Measurements from ENCODE around the gene GOLPH3L. TPM values are rescaled to one million over a fixed set of nuclear protein-coding genes. Genes with fewer than 3 reads are reported as not detected.

GOLPH3L gene
- total RNA-seq, 1 donor from 2014 or later, result 30.9 TPM

- no peaks in the 10 kb centered on the region for H3K9me3 Mint-ChIP-seq
- peaks cover 42% of the 10 kb centered on the region for H3K36me3 Mint-ChIP-seq
- no peak for TF ChIP-seq CTCF (conservative IDR thresholded peaks at IDR 0.05)
- H3K27ac Mint-ChIP-seq, result peak overlapping the region; percentile 84
- no peaks in the 10 kb centered on the region for H3K27me3 Mint-ChIP-seq
- peak overlapping the region; percentile 20 for H3K4me3 Mint-ChIP-seq
- no peak for DNase-seq (ENCODE audit: extremely low spot score, unreplicated experiment)
- peaks cover 18% of the 10 kb centered on the region for H3K4me1 Mint-ChIP-seq (ENCODE audit: unreplicated experiment)
These were observed 74.5 kb downstream of the GOLPH3L start for GRCh38 chr1:150622303-150622975.

DNA sequence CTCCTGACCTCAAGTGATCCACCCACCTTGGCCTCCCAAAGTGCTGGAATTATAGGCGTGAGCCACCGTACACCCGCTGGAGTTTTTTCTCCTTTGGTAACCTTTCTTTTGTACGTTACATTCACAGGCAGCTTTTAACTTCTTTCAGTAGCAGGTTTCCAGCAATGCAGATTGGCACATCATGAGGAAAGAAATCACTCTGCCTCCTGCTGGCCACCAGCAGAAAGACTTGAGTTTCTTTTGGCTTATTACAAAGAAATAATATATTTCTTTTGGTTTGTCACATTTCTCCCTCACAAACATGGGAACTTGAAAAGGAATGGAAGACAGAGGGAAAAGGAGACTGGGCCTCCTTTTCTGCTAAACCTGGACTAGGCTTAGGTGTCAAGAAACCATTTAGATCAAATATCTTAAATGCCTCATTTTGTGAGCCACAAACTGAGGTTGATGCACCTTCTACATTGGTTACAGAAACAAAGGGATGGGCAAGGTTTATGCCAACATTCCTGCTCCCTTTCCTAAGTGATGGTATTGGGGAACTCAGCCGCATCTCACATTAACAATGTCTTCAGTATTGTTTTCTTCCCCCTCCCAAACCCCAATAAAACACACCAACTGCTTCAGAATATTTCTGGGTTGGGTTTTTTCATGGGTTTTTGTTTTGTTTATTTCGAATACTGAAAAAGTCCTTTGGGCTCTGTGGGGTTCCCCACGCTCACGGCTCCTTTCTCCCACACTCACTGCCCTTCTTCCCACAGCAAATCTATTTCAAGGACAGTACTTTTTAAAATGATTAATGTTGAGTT lies 75.3 kb downstream of the GOLPH3L start:
- peak overlapping the region; percentile 84 for H3K27ac Mint-ChIP-seq
- H3K36me3 Mint-ChIP-seq, result peaks cover 47% of the 10 kb centered on the region
- H3K9me3 Mint-ChIP-seq, result no peaks in the 10 kb centered on the region
- no peak for DNase-seq (ENCODE audit: extremely low spot score, unreplicated experiment)
- no peaks in the 10 kb centered on the region for H3K27me3 Mint-ChIP-seq
- no peak overlapping the region for H3K4me3 Mint-ChIP-seq
- TF ChIP-seq CTCF (conservative IDR thresholded peaks at IDR 0.05), result peak; percentile 81
- H3K4me1 Mint-ChIP-seq (ENCODE audit: unreplicated experiment), result peaks cover 18% of the 10 kb centered on the region

- peaks cover 49% of the 10 kb centered on the region for H3K36me3 Mint-ChIP-seq
- H3K9me3 Mint-ChIP-seq, result no peaks in the 10 kb centered on the region
- H3K27me3 Mint-ChIP-seq, result no peaks in the 10 kb centered on the region
- DNase-seq (ENCODE audit: extremely low spot score, unreplicated experiment), result no peak
- peaks cover 14% of the 10 kb centered on the region for H3K4me1 Mint-ChIP-seq (ENCODE audit: unreplicated experiment)
- H3K27ac Mint-ChIP-seq, result no peak overlapping the region
- TF ChIP-seq CTCF (conservative IDR thresholded peaks at IDR 0.05), result no peak
- no peak overlapping the region for H3K4me3 Mint-ChIP-seq
These were observed 76.0 kb downstream of the GOLPH3L start for GRCh38 chr1:150620919-150621318.

DNA sequence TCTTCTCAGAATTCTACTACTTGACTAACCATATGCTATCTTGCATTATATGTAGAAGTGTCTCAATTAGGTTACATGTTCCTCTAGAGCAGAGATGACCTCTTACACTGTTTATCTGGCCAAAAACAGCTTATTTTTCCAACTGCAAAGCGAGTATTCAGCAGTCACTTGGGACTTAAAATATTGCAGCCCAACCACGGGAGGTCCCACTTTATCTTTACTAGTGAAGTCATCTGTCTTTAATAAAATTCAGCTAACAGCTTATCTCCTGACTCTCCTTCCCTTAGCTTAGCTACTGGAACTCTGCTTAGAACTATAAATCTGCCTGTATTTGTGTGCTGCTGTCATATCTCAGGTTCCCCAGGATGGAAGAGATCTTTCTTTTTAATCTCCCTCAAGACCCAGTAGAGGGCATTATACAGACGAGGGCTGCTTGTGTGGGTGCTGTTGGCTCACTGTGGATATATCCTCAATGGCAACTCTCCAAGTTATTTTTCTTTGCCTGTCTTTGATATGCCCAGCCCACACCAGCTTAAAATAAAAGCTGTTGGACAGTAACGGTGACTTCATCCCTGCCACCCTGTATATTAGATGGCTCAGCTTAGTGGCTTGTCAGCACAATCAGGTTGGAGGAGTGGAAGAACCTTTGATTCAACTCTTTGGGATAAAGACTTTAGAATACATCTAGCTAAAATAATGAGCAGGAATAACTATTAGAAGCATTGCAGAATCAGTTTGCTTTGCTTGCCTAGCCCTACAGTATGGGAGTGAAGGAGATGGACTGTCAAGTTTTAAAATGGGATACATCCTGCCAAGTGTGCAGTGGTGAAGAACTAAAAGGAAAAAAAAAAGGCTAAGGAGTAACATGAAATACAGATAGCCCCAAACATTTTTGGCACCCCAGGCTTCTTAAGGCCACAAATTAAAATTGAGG lies 77.1 kb downstream of the GOLPH3L start:
- peaks cover 12% of the 10 kb centered on the region for H3K4me1 Mint-ChIP-seq (ENCODE audit: unreplicated experiment)
- H3K9me3 Mint-ChIP-seq, result no peaks in the 10 kb centered on the region
- no peak for TF ChIP-seq CTCF (conservative IDR thresholded peaks at IDR 0.05)
- H3K27me3 Mint-ChIP-seq, result no peaks in the 10 kb centered on the region
- no peak overlapping the region for H3K4me3 Mint-ChIP-seq
- DNase-seq (ENCODE audit: extremely low spot score, unreplicated experiment), result no peak
- peaks cover 49% of the 10 kb centered on the region for H3K36me3 Mint-ChIP-seq
- peak overlapping the region; percentile 12 for H3K27ac Mint-ChIP-seq

Measured in type B pancreatic cell (in vitro differentiated cells).